Lower leg skin (tissue), 4 donors: Measurements from ENCODE around the gene MYO1E. TPM values are rescaled to one million over a fixed set of nuclear protein-coding genes. Genes with fewer than 3 reads are reported as not detected.
A peak's percentile ranks its signal among the peaks of the same experiment; 100 is the strongest.

Source experiments
- DNase-seq, 2 donors: peaks; one replicate each; pipeline ENCODE4 v3.0.0-alpha.2; 2019; ENCODE audit warnings: low spot score in 2 of 2
- H3K4me3 ChIP-seq: fragments of 200-600 bp; sonication (generic); 2 replicates; pipeline ENCODE4 v1.5.1; 2017; ENCODE audit warnings: mild to moderate bottlenecking, low read depth; ENCODE audit not compliant: poor library complexity, severe bottlenecking
- CTCF ChIP-seq, 3 donors: fragments of 450-650 bp; IDR thresholded peaks; one replicate each; pipeline ENCODE4 v1.5.1; 2016; ENCODE audit warnings: antibody characterized with exemption in 3 of 3, mild to moderate bottlenecking in 3 of 3, moderate library complexity in 2 of 3
- POLR2A ChIP-seq, 2 donors: fragments of 450-650 bp; IDR thresholded peaks; one replicate each; pipeline ENCODE4 v1.6.1; 2016 to 2017; ENCODE audit warnings: antibody characterized with exemption in 2 of 2, mild to moderate bottlenecking in 1 of 2, moderate library complexity in 1 of 2
- WGBS, 2 donors: methylation state at CpG; one replicate each; pipeline ENCODE4 v1.1.5; 2018; 5-methylcytosine and 5-hydroxymethylcytosine counted together
- intact Hi-C: fragments of 100-400 bp; cut with DNase I; formaldehyde crosslinking; loops from one replicate; pipeline ENCODE4 v1.15.0; 2023; ENCODE audit warnings: low total_unique reads
- total RNA-seq, 4 donors: library from RNA; depleted of rRNA; stranded (reverse); fragments of >200 nt; gene quantifications; one replicate each; pipeline ENCODE4 v1.1.0, GENCODE V29; 2016

MYO1E gene
- total RNA-seq, 4 donors from 2014 or later = 134 to 218 (median 183) TPM

GRCh38 chr15:59349680-59350420 lies 22.8 kb downstream of the MYO1E start:
- DNase-seq = peak in 1 of 2 donors; percentile 29

DNA sequence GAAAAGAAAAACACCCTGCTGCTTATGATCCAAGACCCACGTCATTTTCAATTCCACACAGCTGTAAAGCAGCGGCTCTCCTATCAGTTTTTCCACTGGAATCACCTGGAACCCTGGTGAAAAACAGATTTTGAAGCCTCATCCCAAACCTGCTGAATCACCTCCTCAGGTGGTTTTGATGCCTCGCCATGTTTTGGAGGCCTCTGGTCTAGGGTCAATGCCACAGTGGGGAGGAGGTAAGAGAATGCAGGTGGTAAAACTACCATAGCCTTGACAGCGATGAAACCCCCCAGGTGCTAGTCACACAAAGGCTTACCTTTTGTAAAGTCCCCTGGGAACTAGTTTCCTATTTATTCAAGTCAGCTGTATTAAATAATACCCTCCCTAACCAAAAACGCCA lies 24.8 kb downstream of the MYO1E start:
- WGBS, 2 donors = 82 to 84% methylated on average over 5 of the region's 5 CpGs
- intact Hi-C loops = no loop called here

More at GRCh38 chr15:59349680-59350420, 22.8 kb downstream of the MYO1E start:
- TF ChIP-seq POLR2A (IDR thresholded peaks at IDR 0.05) (no peak), CTCF (IDR thresholded peaks at IDR 0.05) (no peak)
- H3K4me3 ChIP-seq = no peak overlapping the region
- intact Hi-C loops = no loop called here
- 58 to 59% methylated on average over 4 of the region's 4 CpGs for WGBS, 2 donors

DNA sequence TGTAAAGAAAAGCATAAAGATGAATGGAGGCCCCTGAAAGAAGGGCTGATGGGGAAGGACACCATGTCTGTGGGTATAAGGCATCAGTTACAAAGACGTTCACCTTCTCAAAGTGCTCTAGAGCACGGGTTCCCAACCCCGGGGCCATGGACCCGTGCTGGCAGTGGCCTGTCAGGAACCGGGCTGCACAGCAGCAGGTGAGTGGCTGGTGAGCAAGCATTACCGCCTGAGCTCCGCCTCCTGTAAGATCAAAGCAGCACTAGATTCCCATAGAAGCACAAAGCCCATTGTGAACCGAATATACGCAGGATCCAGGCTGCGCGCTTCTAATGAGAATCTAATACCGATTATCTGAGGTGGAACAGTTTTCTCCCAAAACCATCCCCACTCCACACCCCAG lies 25.7 kb downstream of the MYO1E start:
- intact Hi-C loops = no loop called here
- H3K4me3 ChIP-seq = no peak overlapping the region
- TF ChIP-seq CTCF (IDR thresholded peaks at IDR 0.05) (no peak), POLR2A (IDR thresholded peaks at IDR 0.05) (no peak)
- no peak for DNase-seq
- 84 to 88% methylated on average over 12 of the region's 12 CpGs for WGBS, 2 donors

More for the DNA sequence above, 24.8 kb downstream of the MYO1E start:
- no peak for DNase-seq
- TF ChIP-seq CTCF (IDR thresholded peaks at IDR 0.05) (no peak), POLR2A (IDR thresholded peaks at IDR 0.05) (no peak)
- no peak overlapping the region for H3K4me3 ChIP-seq

GRCh38 chr15:59345326-59345725 lies 27.3 kb downstream of the MYO1E start:
- H3K4me3 ChIP-seq = no peak overlapping the region
- DNase-seq = no peak
- intact Hi-C loops = no loop called here
- TF ChIP-seq POLR2A (IDR thresholded peaks at IDR 0.05) (no peak), CTCF (IDR thresholded peaks at IDR 0.05) (no peak)

DNA sequence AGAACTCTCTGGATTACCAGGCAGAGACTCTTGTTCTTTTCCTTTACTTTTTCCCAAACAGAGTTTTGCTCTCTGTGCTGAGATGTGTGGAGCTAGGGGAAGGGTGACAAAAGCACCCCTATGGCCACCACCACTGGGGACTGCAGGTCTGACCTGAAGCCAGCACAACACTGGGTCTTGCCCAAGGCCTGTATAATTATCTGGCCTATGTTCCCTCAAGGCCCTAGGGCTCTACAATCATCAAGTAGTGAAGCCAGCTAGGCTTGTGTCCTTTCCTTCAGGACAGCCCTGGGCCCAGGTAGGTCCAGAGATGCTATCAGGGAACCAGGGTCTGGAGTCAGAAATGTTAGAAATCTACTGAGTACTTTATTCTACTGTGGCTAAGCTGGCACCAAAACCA lies 28.4 kb downstream of the MYO1E start:
- H3K4me3 ChIP-seq = no peak overlapping the region
- TF ChIP-seq POLR2A (IDR thresholded peaks at IDR 0.05) (no peak), CTCF (IDR thresholded peaks at IDR 0.05) (no peak)
- intact Hi-C loops = no loop called here
- no peak for DNase-seq

DNA sequence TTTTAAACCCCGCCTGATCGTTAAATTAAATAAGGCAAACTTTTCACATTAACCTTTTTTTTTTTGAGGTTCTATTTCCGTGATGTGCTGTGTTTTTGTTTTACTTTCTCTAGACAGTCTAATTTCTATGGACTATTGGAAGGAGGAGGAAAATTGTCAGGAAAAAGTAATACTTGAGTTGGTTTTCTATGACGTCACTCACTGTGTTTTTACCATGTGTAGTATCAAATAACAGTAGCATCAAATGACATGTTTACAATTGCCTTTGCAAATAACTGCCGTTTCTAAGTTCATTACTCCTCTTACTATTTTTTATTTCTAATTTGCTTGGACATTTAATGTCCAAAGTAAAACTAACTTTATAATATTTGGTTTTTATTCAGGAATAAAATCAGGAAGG lies 32.3 kb downstream of the MYO1E start:
- intact Hi-C loops = no loop called here
- DNase-seq = no peak
- TF ChIP-seq CTCF (IDR thresholded peaks at IDR 0.05) = no peak
- TF ChIP-seq POLR2A (IDR thresholded peaks at IDR 0.05) = no peak
- WGBS, 2 donors = 82% methylated on average over 5 of the region's 5 CpGs
- H3K4me3 ChIP-seq = no peak overlapping the region
